Right atrium auricular region (tissue), 2 donors: ENCODE results near the gene PRDM2. TPM values are rescaled to one million over a fixed set of nuclear protein-coding genes. Genes with fewer than 3 reads are reported as not detected.

Experiments used
- DNase-seq: peaks from one replicate; pipeline ENCODE4 v3.0.0-alpha.2; 2019; ENCODE audit warnings: low spot score
- H3K27ac ChIP-seq, 2 donors: fragments of 200-600 bp; sonication (generic); 1 replicate in 1 of 2; 2 replicates in 1 of 2; pipeline ENCODE4 v1.5.1; 2016 to 2019
- H3K27me3 ChIP-seq, 2 donors: fragments of 200-600 bp; sonication (generic); one replicate each; pipeline versions ENCODE4 v1.5.1 to v1.6.0; 2017 to 2019
- H3K36me3 ChIP-seq: fragments of 200-600 bp; sonication (generic); one replicate; pipeline ENCODE4 v1.5.1; 2016
- H3K4me1 ChIP-seq, 2 donors: fragments of 200-600 bp; sonication (generic); one replicate each; pipeline versions ENCODE4 v1.5.1 to v1.6.0; 2017 to 2019
- H3K4me3 ChIP-seq, 2 donors: fragments of 200-600 bp; sonication (generic); 1 replicate in 1 of 2; 2 replicates in 1 of 2; pipeline ENCODE4 v1.5.1; 2017 to 2019; ENCODE audit warnings: mild to moderate bottlenecking in 1 of 2, moderate library complexity in 1 of 2
- H3K9me3 ChIP-seq, 2 donors: fragments of 200-600 bp; sonication (generic); one replicate each; pipeline ENCODE4 v1.5.1; 2019
- total RNA-seq, 2 donors: library from RNA; depleted of rRNA; stranded (reverse); fragments of >200 nt; gene quantifications; one replicate each; pipeline ENCODE4 v1.1.0, GENCODE V29; 2016
- TF ChIP-seq, protein P1 (sequence below), 2 donors: fragments of 200-600 bp; sonication (generic); IDR thresholded peaks; one replicate each; pipeline ENCODE4 v1.5.1; 2019; ENCODE audit warnings: antibody characterized with exemption in 2 of 2

Gene PRDM2
- total RNA-seq, 2 donors from 2014 or later, result 20.5 to 22.8 TPM

DNA sequence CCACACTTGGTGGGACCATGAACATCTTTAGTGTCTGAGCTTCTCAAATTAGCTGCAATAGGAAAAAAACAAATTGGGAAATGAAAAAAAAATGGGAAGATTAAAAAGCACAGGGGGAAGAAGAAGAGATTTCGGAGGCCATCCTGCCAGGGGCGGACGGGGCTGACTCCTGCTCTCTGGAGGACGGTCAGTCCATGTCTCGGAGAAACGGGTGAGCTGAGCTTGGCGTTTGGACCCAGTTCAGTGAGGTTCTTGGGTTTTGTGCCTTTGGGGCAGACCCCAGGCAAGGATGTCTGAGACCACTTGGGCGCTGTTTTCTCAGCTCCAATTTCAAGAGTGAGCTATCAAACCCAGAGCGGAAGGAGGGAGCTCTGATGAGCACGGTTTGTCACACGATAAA lies 123.9 kb downstream of the PRDM2 start:
- Histone ChIP-seq H3K27me3 (no peaks in the 10 kb centered on the region), H3K36me3 (no peaks in the 10 kb centered on the region), H3K9me3 (no peaks in the 10 kb centered on the region), H3K4me1 (no peaks in the 10 kb centered on the region), H3K4me3 (no peak overlapping the region), H3K27ac (no peak overlapping the region)
- TF ChIP-seq, protein P1, sequence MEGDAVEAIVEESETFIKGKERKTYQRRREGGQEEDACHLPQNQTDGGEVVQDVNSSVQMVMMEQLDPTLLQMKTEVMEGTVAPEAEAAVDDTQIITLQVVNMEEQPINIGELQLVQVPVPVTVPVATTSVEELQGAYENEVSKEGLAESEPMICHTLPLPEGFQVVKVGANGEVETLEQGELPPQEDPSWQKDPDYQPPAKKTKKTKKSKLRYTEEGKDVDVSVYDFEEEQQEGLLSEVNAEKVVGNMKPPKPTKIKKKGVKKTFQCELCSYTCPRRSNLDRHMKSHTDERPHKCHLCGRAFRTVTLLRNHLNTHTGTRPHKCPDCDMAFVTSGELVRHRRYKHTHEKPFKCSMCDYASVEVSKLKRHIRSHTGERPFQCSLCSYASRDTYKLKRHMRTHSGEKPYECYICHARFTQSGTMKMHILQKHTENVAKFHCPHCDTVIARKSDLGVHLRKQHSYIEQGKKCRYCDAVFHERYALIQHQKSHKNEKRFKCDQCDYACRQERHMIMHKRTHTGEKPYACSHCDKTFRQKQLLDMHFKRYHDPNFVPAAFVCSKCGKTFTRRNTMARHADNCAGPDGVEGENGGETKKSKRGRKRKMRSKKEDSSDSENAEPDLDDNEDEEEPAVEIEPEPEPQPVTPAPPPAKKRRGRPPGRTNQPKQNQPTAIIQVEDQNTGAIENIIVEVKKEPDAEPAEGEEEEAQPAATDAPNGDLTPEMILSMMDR (IDR thresholded peaks at IDR 0.05), result no peak
- peak; percentile 47 for DNase-seq

DNA sequence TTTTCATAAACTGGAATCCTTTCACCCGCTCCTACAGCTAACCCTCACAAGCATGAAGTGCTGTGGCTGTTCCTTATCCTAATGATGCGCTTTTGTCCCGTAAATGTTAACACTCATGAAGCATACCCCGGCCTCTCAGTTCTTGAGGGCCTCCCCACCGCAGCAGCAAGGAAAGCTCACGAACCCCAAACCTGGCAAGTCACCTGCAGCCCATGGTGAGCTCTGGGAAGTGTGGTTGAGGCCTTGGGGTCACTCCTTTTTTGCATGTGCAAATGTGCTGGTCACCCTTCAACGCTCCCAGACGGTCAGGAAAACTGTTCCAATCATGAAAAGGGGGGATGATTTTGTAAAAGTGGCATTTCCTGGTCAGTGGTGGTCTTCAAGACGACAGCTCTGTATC lies 124.6 kb downstream of the PRDM2 start:
- TF ChIP-seq, protein P1 (IDR thresholded peaks at IDR 0.05), result no peak
- Histone ChIP-seq H3K9me3 (no peaks in the 10 kb centered on the region), H3K4me1 (no peaks in the 10 kb centered on the region), H3K27me3 (no peaks in the 10 kb centered on the region), H3K36me3 (no peaks in the 10 kb centered on the region), H3K27ac (no peak overlapping the region), H3K4me3 (no peak overlapping the region)
- no peak for DNase-seq

DNA sequence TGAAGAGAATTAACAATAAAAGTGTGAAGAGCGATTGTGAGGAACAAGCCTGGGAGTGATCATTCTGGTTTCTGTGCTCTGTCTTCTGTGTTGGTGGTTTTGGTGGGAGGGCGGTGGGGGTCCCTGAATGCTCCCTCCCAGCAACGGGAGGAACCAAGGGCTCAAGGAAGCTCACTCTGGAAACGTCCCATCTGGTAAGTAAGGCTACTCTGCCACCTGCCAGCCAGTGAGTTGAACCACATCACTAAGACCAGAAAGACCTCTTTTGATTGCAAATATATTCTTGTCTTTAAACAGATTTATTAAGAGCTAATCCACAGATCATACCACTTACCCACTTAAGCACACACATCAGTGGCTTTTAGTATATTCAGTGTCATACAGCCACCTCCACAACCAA lies 125.0 kb downstream of the PRDM2 start:
- no peaks in the 10 kb centered on the region for H3K27me3 ChIP-seq
- H3K27ac ChIP-seq, result no peak overlapping the region
- TF ChIP-seq, protein P1 (IDR thresholded peaks at IDR 0.05), result no peak
- H3K36me3 ChIP-seq, result no peaks in the 10 kb centered on the region
- no peaks in the 10 kb centered on the region for H3K4me1 ChIP-seq
- H3K4me3 ChIP-seq, result no peak overlapping the region
- peak; percentile 52 for DNase-seq
- no peaks in the 10 kb centered on the region for H3K9me3 ChIP-seq

DNA sequence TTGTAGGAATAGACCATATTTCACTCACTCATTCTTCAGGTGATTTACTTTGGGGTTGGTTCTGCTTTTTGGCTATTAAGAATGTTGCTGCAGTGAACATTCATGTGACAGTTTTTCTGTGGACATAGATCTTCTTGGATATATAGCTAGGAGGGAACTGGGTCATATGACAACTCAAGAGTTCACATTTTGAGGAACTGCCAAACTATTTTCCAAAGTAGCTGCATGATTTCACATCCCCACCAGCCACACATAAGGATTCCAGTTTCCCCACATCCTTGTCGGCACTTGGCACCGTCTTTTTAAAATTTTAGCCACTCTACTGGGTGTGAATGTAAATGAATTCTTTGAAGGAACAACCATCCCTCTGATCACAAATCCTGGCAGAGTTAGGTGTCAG lies 126.0 kb downstream of the PRDM2 start:
- no peak overlapping the region for H3K27ac ChIP-seq
- no peak overlapping the region for H3K4me3 ChIP-seq
- TF ChIP-seq, protein P1 (IDR thresholded peaks at IDR 0.05), result no peak
- H3K9me3 ChIP-seq, result no peaks in the 10 kb centered on the region
- H3K36me3 ChIP-seq, result no peaks in the 10 kb centered on the region
- H3K4me1 ChIP-seq, result no peaks in the 10 kb centered on the region
- no peaks in the 10 kb centered on the region for H3K27me3 ChIP-seq
- DNase-seq, result peak; percentile 30

DNA sequence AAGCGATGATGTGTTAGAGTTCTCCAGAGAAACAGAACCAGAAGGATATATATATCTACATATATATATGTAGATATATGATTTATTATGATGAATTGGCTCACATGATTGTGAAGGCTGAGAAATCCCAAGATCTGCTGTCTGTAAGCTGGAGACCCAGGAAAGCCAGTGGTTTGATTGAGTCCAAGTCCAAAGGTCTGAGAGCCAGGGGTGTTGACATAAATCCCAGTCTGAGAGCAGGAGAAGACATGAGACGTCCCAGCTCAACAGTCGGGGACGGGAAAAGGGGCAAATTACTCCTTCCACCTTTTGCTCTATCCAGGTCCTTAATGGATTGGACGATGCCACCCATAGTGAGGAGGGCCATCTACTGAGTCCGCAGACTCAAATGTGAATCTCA lies 126.6 kb downstream of the PRDM2 start:
- TF ChIP-seq, protein P1 (IDR thresholded peaks at IDR 0.05), result no peak
- no peak overlapping the region for H3K4me3 ChIP-seq
- no peak overlapping the region for H3K27ac ChIP-seq
- no peaks in the 10 kb centered on the region for H3K27me3 ChIP-seq
- H3K9me3 ChIP-seq, result no peaks in the 10 kb centered on the region
- H3K36me3 ChIP-seq, result no peaks in the 10 kb centered on the region
- DNase-seq, result peak; percentile 34
- H3K4me1 ChIP-seq, result no peaks in the 10 kb centered on the region

DNA sequence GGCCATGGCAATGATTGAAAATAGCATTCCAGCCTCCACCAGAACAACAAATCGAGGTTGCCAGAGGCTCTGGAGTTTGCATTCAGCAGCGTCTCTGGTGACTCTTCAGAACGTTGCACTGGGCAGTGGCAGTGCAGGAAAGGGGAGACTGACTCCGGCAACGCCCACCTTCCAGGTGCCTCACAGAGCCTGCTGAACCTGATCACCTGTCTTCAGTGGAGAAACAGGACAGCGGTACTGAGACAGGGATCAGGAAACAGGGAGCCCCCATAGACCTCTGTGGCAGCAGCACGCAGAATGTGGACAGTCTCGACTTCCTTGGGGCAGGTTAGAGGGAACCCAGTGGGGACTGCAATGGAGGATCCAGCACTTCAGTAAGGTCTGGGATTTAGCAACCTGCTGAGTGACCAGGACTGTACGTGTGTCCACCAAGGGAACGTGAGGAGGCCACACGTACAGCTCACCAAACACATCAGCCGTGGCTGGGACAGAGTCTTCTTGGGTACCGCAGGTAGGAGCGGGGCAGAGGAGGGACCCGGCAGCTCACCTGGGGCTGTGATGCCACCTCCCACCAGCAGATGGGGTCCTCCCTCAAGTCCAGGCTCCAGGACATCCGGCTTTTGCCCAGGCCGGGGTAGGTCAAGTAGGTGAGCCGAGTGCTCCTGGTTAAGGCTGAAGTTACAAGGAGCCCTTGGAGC lies 128.6 kb downstream of the PRDM2 start:
- H3K27ac ChIP-seq, result no peak overlapping the region
- no peaks in the 10 kb centered on the region for H3K27me3 ChIP-seq
- no peak overlapping the region for H3K4me3 ChIP-seq
- no peaks in the 10 kb centered on the region for H3K36me3 ChIP-seq
- TF ChIP-seq, protein P1 (IDR thresholded peaks at IDR 0.05), result peak; percentile 30 to 58
- no peaks in the 10 kb centered on the region for H3K4me1 ChIP-seq
- H3K9me3 ChIP-seq, result no peaks in the 10 kb centered on the region
- DNase-seq, result peak; percentile 57
